Ectodermal cell (in vitro differentiated cells): Measurements from ENCODE around the gene ZNF609.

Source experiments
- H3K27ac ChIP-seq: 2 replicates; pipeline ENCODE4 v1.7.0; 2013; ENCODE audit warnings: mild to moderate bottlenecking, low read depth, low read length; ENCODE audit not compliant: insufficient read depth, poor library complexity, severe bottlenecking
- H3K27me3 ChIP-seq: 2 replicates; pipeline ENCODE4 v1.7.0; 2013; ENCODE audit warnings: mild to moderate bottlenecking, low read length; ENCODE audit not compliant: insufficient read depth, control insufficient read depth, poor library complexity, severe bottlenecking
- H3K36me3 ChIP-seq: one replicate; pipeline ENCODE4 v1.7.0; 2013; ENCODE audit warnings: low read length; ENCODE audit not compliant: control insufficient read depth, insufficient read depth
- H3K4me1 ChIP-seq: one replicate; pipeline ENCODE4 v1.7.0; 2013; ENCODE audit warnings: low read length; ENCODE audit not compliant: control insufficient read depth, insufficient read depth
- H3K4me3 ChIP-seq: 2 replicates; pipeline ENCODE4 v1.7.0; 2013; ENCODE audit warnings: low read depth, low read length, control low read depth; ENCODE audit not compliant: insufficient read depth
- H3K9me3 ChIP-seq: 2 replicates; pipeline ENCODE4 v1.7.0; 2013; ENCODE audit warnings: mild to moderate bottlenecking, low read length, moderate library complexity; ENCODE audit not compliant: control insufficient read depth
- WGBS, 2 experiments: methylation state at CpG; one replicate each; pipeline ENCODE4 v1.1.7; 2013; ENCODE audit warnings: missing lambda C conversion rate in 2 of 2; 5-methylcytosine and 5-hydroxymethylcytosine counted together

ZNF609 gene

DNA sequence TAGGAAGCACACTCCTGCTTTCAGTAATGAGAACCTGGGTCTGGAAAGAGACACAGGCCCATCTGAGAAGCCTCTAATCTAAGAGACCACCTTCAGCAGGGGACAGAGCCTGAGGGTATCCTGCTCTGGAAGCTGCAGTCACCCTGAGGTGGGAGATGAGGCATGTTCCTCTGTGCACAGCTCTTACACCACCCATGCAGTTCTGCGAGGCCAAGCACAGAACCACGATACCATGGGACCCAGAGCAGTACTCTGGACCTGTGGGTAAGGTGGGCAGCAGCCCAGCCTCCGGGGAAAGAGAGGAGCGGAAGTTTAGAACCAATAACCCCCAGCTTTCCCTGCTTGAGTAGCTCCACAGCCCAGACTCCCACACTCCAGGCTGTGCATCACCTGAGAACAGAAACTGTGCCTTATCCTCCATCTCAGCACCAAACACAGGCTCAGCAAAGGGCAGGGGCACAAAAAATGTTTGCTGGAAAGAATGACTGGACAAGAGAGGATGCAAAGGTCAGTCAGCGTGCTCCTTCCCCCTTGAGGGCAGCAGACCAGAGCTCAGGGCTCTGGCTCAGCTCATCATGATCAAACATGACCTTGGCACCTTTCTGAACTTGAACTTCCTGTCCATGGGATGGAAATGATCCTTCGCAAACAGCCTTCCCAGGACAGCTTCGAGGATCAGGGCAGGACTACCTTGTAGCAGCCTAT is 271.9 kb downstream of the ZNF609 start:
- WGBS, 2 experiments = 91 to 94% methylated on average over 7 of the region's 7 CpGs
- H3K27me3 ChIP-seq = no peaks in the 10 kb centered on the region
- no peaks in the 10 kb centered on the region for H3K9me3 ChIP-seq
- no peak overlapping the region for H3K27ac ChIP-seq
- H3K4me3 ChIP-seq = no peak overlapping the region
- no peaks in the 10 kb centered on the region for H3K4me1 ChIP-seq
- no peaks in the 10 kb centered on the region for H3K36me3 ChIP-seq
